Measurements from ENCODE around the gene GPC6.

Gene GPC6

GRCh38 chr13:93708308-93709075 is 481.9 kb downstream of the GPC6 start:
- H3K27ac ChIP-seq: no peak overlapping the region; the same call in 1 of the 2 replicates
- TF ChIP-seq CTCF (conservative IDR thresholded peaks at IDR 0.05; ENCODE audit: low read depth, low read length): no peak
- H3K79me2 ChIP-seq (ENCODE audit: insufficient read depth, low read depth): no peaks in the 10 kb centered on the region
- no peak overlapping the region for H3K4me3 ChIP-seq (IDR thresholded peaks at IDR 0.05; ENCODE audit: insufficient read depth, low read depth, low read length)
- peak overlapping the region; percentile 80 for H3K4me2 ChIP-seq
- no peaks in the 10 kb centered on the region for H3K27me3 ChIP-seq (ENCODE audit: insufficient read depth, low read depth)
- H3K9ac ChIP-seq: no peak overlapping the region
- H4K20me1 ChIP-seq (ENCODE audit: insufficient read depth): no peaks in the 10 kb centered on the region
- H2AFZ ChIP-seq (ENCODE audit: low read depth): no peak overlapping the region
- peaks cover 29% of the 10 kb centered on the region for H3K4me1 ChIP-seq (ENCODE audit: low read depth, poor library complexity, severe bottlenecking)
- no peaks in the 10 kb centered on the region for H3K36me3 ChIP-seq (ENCODE audit: insufficient read depth)

- no peaks in the 10 kb centered on the region for H3K36me3 ChIP-seq (ENCODE audit: insufficient read depth)
- H3K4me3 ChIP-seq (IDR thresholded peaks at IDR 0.05; ENCODE audit: insufficient read depth, low read depth, low read length): no peak overlapping the region
- H3K4me2 ChIP-seq: peak overlapping the region; percentile 80; the same call in 1 of the 2 replicates
- no peaks in the 10 kb centered on the region for H4K20me1 ChIP-seq (ENCODE audit: insufficient read depth)
- no peak overlapping the region for H3K9ac ChIP-seq
- H3K79me2 ChIP-seq (ENCODE audit: insufficient read depth, low read depth): no peaks in the 10 kb centered on the region
- no peak overlapping the region for H3K27ac ChIP-seq
- no peaks in the 10 kb centered on the region for H3K27me3 ChIP-seq (ENCODE audit: insufficient read depth, low read depth)
- no peak for TF ChIP-seq CTCF (conservative IDR thresholded peaks at IDR 0.05; ENCODE audit: low read depth, low read length)
- H2AFZ ChIP-seq (ENCODE audit: low read depth): no peak overlapping the region
- H3K4me1 ChIP-seq (ENCODE audit: low read depth, poor library complexity, severe bottlenecking): peaks cover 29% of the 10 kb centered on the region
These were observed 483.1 kb downstream of the GPC6 start for GRCh38 chr13:93709506-93710244.

- Histone ChIP-seq H3K27me3 (ENCODE audit: insufficient read depth, low read depth) (no peaks in the 10 kb centered on the region), H2AFZ (ENCODE audit: low read depth) (no peak overlapping the region), H3K4me1 (ENCODE audit: low read depth, poor library complexity, severe bottlenecking) (peaks cover 10% of the 10 kb centered on the region), H3K79me2 (ENCODE audit: insufficient read depth, low read depth) (no peaks in the 10 kb centered on the region), H3K27ac (no peak overlapping the region), H4K20me1 (ENCODE audit: insufficient read depth) (no peaks in the 10 kb centered on the region), H3K4me2 (no peak overlapping the region), H3K4me3 (IDR thresholded peaks at IDR 0.05; ENCODE audit: insufficient read depth, low read depth, low read length) (no peak overlapping the region), H3K9ac (no peak overlapping the region), H3K36me3 (ENCODE audit: insufficient read depth) (no peaks in the 10 kb centered on the region)
- TF ChIP-seq CTCF (conservative IDR thresholded peaks at IDR 0.05; ENCODE audit: low read depth, low read length): no peak
These were observed 487.6 kb downstream of the GPC6 start for GRCh38 chr13:93714171-93714570.

- no peak overlapping the region for H3K9ac ChIP-seq
- no peaks in the 10 kb centered on the region for H3K79me2 ChIP-seq (ENCODE audit: insufficient read depth, low read depth)
- H3K36me3 ChIP-seq (ENCODE audit: insufficient read depth): no peaks in the 10 kb centered on the region
- no peaks in the 10 kb centered on the region for H4K20me1 ChIP-seq (ENCODE audit: insufficient read depth)
- no peak overlapping the region for H2AFZ ChIP-seq (ENCODE audit: low read depth)
- H3K4me2 ChIP-seq: no peak overlapping the region
- H3K4me1 ChIP-seq (ENCODE audit: low read depth, poor library complexity, severe bottlenecking): no peaks in the 10 kb centered on the region
- no peak for TF ChIP-seq CTCF (conservative IDR thresholded peaks at IDR 0.05; ENCODE audit: low read depth, low read length)
- H3K27ac ChIP-seq: no peak overlapping the region
- H3K27me3 ChIP-seq (ENCODE audit: insufficient read depth, low read depth): no peaks in the 10 kb centered on the region
- H3K4me3 ChIP-seq (IDR thresholded peaks at IDR 0.05; ENCODE audit: insufficient read depth, low read depth, low read length): no peak overlapping the region
These were observed 489.3 kb downstream of the GPC6 start for GRCh38 chr13:93715866-93716265.
